HEK293 (cell line): ENCODE results near the gene ADCY7.

ENCODE experiments used
- CTCF ChIA-PET: fragments of 350-600 bp; formaldehyde crosslinking; extraction: SDS; loops from one replicate; lab custom pipeline; 2021; ENCODE audit warnings: antibody characterized with exemption; lab: Yijun Ruan, JAX
- POLR2A ChIA-PET: fragments of 300-600 bp; formaldehyde crosslinking; extraction: SDS; loops from one replicate; lab custom pipeline; 2020; ENCODE audit warnings: antibody characterized with exemption, inconsistent platforms; lab: Yijun Ruan, JAX
- H3K27ac ChIP-seq: fragments of 200-500 bp; sonication (Bioruptor generic); 2 replicates; pipeline ENCODE4 v1.5.1; 2014; ENCODE audit warnings: low read depth, low read length, control low read depth, inconsistent platforms; ENCODE audit errors: extremely low read depth
- H3K36me3 ChIP-seq, 2 experiments: fragments of 200-500 bp in 1 of 2; sonication (Bioruptor generic) in 1 of 2; 1 replicate in 1 of 2; 2 replicates in 1 of 2; pipeline ENCODE4 v1.5.1; 2014 to 2017; ENCODE audit warnings: inconsistent platforms in 2 of 2, low read length in 2 of 2; ENCODE audit not compliant: control insufficient read depth in 2 of 2, insufficient read depth in 1 of 2
- H3K4me1 ChIP-seq: fragments of 200-500 bp; sonication (Bioruptor generic); 2 replicates; pipeline ENCODE4 v1.5.1; 2014; ENCODE audit warnings: mild to moderate bottlenecking, low read length, inconsistent platforms; ENCODE audit not compliant: control insufficient read depth, insufficient read depth
- H3K4me3 ChIP-seq: 2 replicates; pipeline ENCODE4 v1.5.1; 2011; ENCODE audit warnings: low read depth, mild to moderate bottlenecking, control low read depth, low read length, moderate library complexity
- H3K9me3 ChIP-seq: fragments of 200-500 bp; sonication (Bioruptor generic); 2 replicates; pipeline ENCODE4 v1.5.1; 2014; ENCODE audit warnings: low read depth, low read length, inconsistent platforms; ENCODE audit not compliant: control insufficient read depth, insufficient read depth
- ELK4 ChIP-seq: IDR thresholded peaks from 2 replicates; pipeline ENCODE4 v1.6.1; 2011; ENCODE audit warnings: mild to moderate bottlenecking, low read depth, low read length, borderline replicate concordance
- INSM2 ChIP-seq: fragments of 450-650 bp; formaldehyde crosslinking; IDR thresholded peaks from 2 replicates; pipeline ENCODE4 v1.5.1; 2016; ENCODE audit warnings: missing biosample characterization, missing genetic modification characterization
- OVOL3 ChIP-seq: fragments of 450-650 bp; formaldehyde crosslinking; IDR thresholded peaks from 2 replicates; pipeline ENCODE4 v1.5.1; 2016; ENCODE audit warnings: missing biosample characterization, missing genetic modification characterization
- PRDM1 ChIP-seq: fragments of 450-650 bp; formaldehyde crosslinking; IDR thresholded peaks from 2 replicates; pipeline ENCODE4; 2016; ENCODE audit warnings: missing biosample characterization, missing genetic modification characterization
- PRDM10 ChIP-seq: fragments of 450-650 bp; formaldehyde crosslinking; IDR thresholded peaks from 2 replicates; pipeline ENCODE4 v1.5.1; 2016; ENCODE audit warnings: missing biosample characterization, missing genetic modification characterization
- WT1 ChIP-seq: fragments of 450-650 bp; formaldehyde crosslinking; IDR thresholded peaks from 2 replicates; pipeline ENCODE4 v1.5.1; 2016; ENCODE audit warnings: missing biosample characterization, missing genetic modification characterization
- ZEB2 ChIP-seq: fragments of 450-650 bp; formaldehyde crosslinking; IDR thresholded peaks from 2 replicates; pipeline ENCODE4 v1.5.1; 2016; ENCODE audit warnings: missing biosample characterization, missing genetic modification characterization
- ZFP69B ChIP-seq: fragments of 450-650 bp; formaldehyde crosslinking; IDR thresholded peaks from 2 replicates; pipeline ENCODE4 v1.5.1; 2016; ENCODE audit warnings: missing biosample characterization, missing genetic modification characterization
- ZNF138 ChIP-seq: fragments of 450-650 bp; formaldehyde crosslinking; IDR thresholded peaks from 2 replicates; pipeline ENCODE4 v1.5.1; 2016; ENCODE audit warnings: missing biosample characterization, missing genetic modification characterization, borderline replicate concordance
- ZNF157 ChIP-seq: fragments of 450-650 bp; formaldehyde crosslinking; IDR thresholded peaks from 2 replicates; pipeline ENCODE4 v1.5.1; 2016; ENCODE audit warnings: missing biosample characterization, missing genetic modification characterization
- ZNF202 ChIP-seq: fragments of 450-650 bp; formaldehyde crosslinking; IDR thresholded peaks from 2 replicates; pipeline ENCODE4 v1.5.1; 2016; ENCODE audit warnings: missing biosample characterization, missing genetic modification characterization, borderline replicate concordance
- ZNF223 ChIP-seq: fragments of 450-650 bp; formaldehyde crosslinking; IDR thresholded peaks from 2 replicates; pipeline ENCODE4 v1.5.1; 2016; ENCODE audit warnings: missing biosample characterization, missing genetic modification characterization
- ZNF239 ChIP-seq: fragments of 450-650 bp; formaldehyde crosslinking; IDR thresholded peaks from 2 replicates; pipeline ENCODE4 v1.5.1; 2016; ENCODE audit warnings: missing biosample characterization, missing genetic modification characterization
- ZNF423 ChIP-seq: fragments of 450-650 bp; formaldehyde crosslinking; IDR thresholded peaks from 2 replicates; pipeline ENCODE4 v1.5.1; 2016; ENCODE audit warnings: missing biosample characterization, missing genetic modification characterization
- ZNF521 ChIP-seq: fragments of 450-650 bp; formaldehyde crosslinking; IDR thresholded peaks from 2 replicates; pipeline ENCODE4 v1.5.1; 2017; ENCODE audit warnings: missing biosample characterization, mild to moderate bottlenecking, missing genetic modification characterization
- ZNF549 ChIP-seq: fragments of 450-650 bp; IDR thresholded peaks from 2 replicates; pipeline ENCODE4 v1.5.1; 2018; ENCODE audit warnings: missing biosample characterization, missing genetic modification characterization, mild to moderate bottlenecking, inconsistent platforms, moderate library complexity
- ZNF585B ChIP-seq: fragments of 450-650 bp; formaldehyde crosslinking; IDR thresholded peaks from 2 replicates; pipeline ENCODE4 v1.5.1; 2016; ENCODE audit warnings: missing biosample characterization, missing genetic modification characterization
- ZNF791 ChIP-seq: fragments of 450-650 bp; formaldehyde crosslinking; IDR thresholded peaks from 2 replicates; pipeline ENCODE4 v1.5.1; 2016; ENCODE audit warnings: missing biosample characterization, missing genetic modification characterization
- TF ChIP-seq, protein P1 (sequence below): fragments of 450-650 bp; formaldehyde crosslinking; IDR thresholded peaks from 2 replicates; pipeline ENCODE4 v1.5.1; 2017; ENCODE audit warnings: missing biosample characterization, missing genetic modification characterization

The ADCY7 gene

DNA sequence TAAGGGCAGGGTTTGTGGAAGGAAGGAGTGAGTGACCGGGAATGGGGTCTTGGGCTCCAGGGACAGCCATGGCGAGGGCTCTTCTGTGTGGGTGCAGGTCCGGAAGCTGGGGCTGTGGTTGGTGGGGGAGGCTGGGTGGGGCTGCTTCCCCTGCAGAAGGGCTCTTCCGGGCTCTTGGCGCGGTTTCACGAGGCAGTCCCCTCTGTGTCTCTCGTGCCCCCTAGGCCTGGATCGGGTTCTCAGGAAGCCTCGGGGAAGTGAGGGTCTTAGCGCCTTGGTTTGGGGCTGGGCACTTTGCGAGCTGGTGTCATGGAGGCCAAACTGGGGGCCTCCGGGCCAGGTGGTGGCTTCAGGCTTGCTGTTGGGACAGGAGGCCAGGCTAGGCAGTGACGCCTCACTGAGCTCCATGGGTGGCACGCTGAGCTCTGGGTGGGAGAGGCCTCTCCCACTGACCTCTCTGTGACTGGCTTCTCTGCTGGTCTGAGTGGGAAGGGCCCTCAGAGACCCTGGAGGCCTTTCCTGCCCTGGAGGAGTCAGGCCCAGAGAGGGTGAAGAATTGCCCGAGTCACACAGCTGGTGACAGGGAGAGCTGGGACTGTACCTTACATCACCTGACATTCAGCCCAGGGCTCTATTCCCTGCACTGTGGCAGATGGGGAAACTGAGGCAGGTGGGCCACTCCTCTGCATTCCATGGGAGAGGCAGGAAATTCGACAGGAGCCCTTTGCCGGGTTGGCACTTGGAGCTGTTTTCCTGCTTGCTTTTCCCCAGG, 8.2 kb downstream of the ADCY7 start (continued):
- TF ChIP-seq PRDM10: no peak
- no peak for TF ChIP-seq ZNF157 (tag by site-specific recombination)

DNA sequence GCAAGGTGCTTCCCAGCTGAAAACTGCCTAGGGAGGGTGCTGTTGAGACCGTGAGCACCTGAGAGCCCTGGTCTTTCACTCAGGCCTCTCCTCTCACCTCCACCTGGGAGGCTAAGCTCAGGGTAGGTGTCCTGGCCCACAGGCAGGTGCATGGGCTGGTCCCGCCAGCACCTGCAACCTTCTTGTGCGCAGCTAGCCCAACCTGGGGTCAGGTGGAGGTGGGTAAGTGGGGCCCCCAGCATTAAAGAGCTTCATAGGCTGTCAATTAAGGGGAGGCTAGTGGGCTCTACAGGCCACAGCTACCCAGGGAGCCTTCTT, 8.7 kb downstream of the ADCY7 start:
- TF ChIP-seq ZNF521 (tag by site-specific recombination): no peak
- TF ChIP-seq, all 188 proteins: peak for 0
- ChIA-PET CTCF (interaction anchor here (0.7 to 1.1 kb wide), 4 partner anchors 14 to 390 kb away, joined by 3 read pairs; partner anchors contain the start of gene CNEP1R1), POLR2A (interaction anchor here (1.2 to 1.7 kb wide), 3 partner anchors 9 to 26 kb away, joined by 3 to 5 read pairs (median 5); partner anchors contain the start of gene ADCY7)

DNA sequence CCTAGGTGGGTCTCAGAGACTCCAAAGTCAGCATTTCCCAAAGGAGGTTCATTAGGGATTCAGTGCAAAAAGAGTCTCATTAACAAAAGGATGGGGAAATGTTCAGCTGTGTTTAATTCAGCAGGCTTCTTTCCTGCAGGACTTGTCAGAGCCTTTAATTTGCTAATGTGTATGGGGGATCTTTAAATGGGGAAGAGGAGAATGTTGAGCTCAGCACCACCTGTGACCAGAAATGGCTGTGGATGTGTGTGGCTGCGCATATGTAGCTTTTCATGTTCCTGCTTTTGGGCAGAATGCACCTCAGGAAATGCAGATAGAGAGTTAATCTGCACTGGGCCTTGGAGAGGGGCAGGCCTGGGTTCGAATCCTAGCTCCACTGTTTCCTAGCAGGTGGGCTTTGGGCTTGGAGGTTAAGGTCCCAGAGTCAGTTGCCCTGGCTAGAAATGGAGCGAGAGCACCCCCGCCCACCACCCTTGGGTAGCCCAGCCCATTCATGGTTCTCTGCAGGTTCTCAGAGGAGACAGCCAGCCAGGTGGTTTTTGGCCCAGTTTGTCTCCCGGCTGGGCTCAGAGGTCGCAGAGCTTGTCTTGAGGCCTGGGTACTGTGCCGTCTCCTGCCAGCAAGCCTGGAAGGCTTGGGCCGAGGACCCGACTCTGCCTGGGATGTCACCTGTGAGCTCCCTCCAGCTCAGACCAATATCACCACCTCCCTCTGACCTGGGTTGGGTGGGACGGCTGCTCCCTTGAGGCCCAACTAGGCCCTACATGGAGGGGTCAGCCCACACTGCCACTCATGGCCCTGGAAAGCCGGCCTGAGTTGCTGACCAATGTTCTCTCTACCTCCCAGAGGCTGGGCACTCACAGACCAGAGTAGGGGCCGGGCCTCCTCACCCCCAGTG, 9.3 kb downstream of the ADCY7 start:
- no peaks in the 10 kb centered on the region for H3K36me3 ChIP-seq
- no peak overlapping the region for H3K27ac ChIP-seq
- CTCF ChIA-PET: interaction anchor here (0.7 to 1.1 kb wide), 4 partner anchors 14 to 389 kb away, joined by 3 read pairs; partner anchors contain the start of gene CNEP1R1
- H3K9me3 ChIP-seq: no peaks in the 10 kb centered on the region
- no peaks in the 10 kb centered on the region for H3K4me1 ChIP-seq
- H3K4me3 ChIP-seq: no peak overlapping the region
- POLR2A ChIA-PET: interaction anchor here (1.6 to 1.7 kb wide), 2 partner anchors 9 to 27 kb away, joined by 3 to 5 read pairs; partner anchors contain the start of gene ADCY7
- TF ChIP-seq ZNF223 (tag by site-specific recombination) (no peak), ZNF585B (tag by site-specific recombination) (no peak), ZNF239 (peak; percentile 99), PRDM1 (tag by site-specific recombination) (no peak)

More for the DNA sequence above, 8.7 kb downstream of the ADCY7 start:
- H3K9me3 ChIP-seq: no peaks in the 10 kb centered on the region
- no peaks in the 10 kb centered on the region for H3K4me1 ChIP-seq
- no peak overlapping the region for H3K4me3 ChIP-seq
- H3K36me3 ChIP-seq: no peaks in the 10 kb centered on the region
- no peak overlapping the region for H3K27ac ChIP-seq

- H3K27ac ChIP-seq: no peak overlapping the region
- POLR2A ChIA-PET: no interaction called here
- no peaks in the 10 kb centered on the region for H3K9me3 ChIP-seq
- CTCF ChIA-PET: interaction anchor here (1.1 kb wide), 1 partner anchor 13 kb away, joined by 3 read pairs; no protein-coding TSS in a partner anchor
- no peaks in the 10 kb centered on the region for H3K36me3 ChIP-seq
- H3K4me3 ChIP-seq: no peak overlapping the region
- no peaks in the 10 kb centered on the region for H3K4me1 ChIP-seq
- TF ChIP-seq ELK4 (no peak), ZNF791 (tag by site-specific recombination) (no peak), WT1 (tag by site-specific recombination) (no peak), ZNF423 (tag by site-specific recombination) (no peak), ZNF202 (no peak), ZFP69B (tag by site-specific recombination) (no peak), ZNF138 (tag by site-specific recombination) (no peak), INSM2 (no peak), OVOL3 (no peak), ZNF549 (tag by site-specific recombination) (no peak), ZEB2 (tag by site-specific recombination) (no peak)
- TF ChIP-seq, protein P1, sequence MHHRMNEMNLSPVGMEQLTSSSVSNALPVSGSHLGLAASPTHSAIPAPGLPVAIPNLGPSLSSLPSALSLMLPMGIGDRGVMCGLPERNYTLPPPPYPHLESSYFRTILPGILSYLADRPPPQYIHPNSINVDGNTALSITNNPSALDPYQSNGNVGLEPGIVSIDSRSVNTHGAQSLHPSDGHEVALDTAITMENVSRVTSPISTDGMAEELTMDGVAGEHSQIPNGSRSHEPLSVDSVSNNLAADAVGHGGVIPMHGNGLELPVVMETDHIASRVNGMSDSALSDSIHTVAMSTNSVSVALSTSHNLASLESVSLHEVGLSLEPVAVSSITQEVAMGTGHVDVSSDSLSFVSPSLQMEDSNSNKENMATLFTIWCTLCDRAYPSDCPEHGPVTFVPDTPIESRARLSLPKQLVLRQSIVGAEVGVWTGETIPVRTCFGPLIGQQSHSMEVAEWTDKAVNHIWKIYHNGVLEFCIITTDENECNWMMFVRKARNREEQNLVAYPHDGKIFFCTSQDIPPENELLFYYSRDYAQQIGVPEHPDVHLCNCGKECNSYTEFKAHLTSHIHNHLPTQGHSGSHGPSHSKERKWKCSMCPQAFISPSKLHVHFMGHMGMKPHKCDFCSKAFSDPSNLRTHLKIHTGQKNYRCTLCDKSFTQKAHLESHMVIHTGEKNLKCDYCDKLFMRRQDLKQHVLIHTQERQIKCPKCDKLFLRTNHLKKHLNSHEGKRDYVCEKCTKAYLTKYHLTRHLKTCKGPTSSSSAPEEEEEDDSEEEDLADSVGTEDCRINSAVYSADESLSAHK (tag by site-specific recombination): no peak
Measured at GRCh38 chr16:50276326-50276640, 9.9 kb downstream of the ADCY7 start.
